OCI-LY7 (cell line): ENCODE data around the gene MEP1A.

Experiments used
- CTCF ChIP-seq: fragments of 200-600 bp; sonication (generic); conservative IDR thresholded peaks from 2 replicates; pipeline ENCODE4 v1.5.1; 2014; ENCODE audit warnings: mild to moderate bottlenecking, antibody characterized with exemption, low read length, moderate library complexity, mixed read lengths
- EZH2phosphoT487 ChIP-seq: fragments of 200-600 bp; sonication (generic); IDR thresholded peaks from 2 replicates; pipeline ENCODE4 v1.6.1; 2018; ENCODE audit warnings: low read depth, borderline replicate concordance, mild to moderate bottlenecking, mixed run types, antibody characterized with exemption, low read length, moderate library complexity, mixed read lengths

GRCh38 chr6:46865221-46865620, 72.0 kb downstream of the MEP1A start:
- TF ChIP-seq CTCF (no peak), EZH2phosphoT487 (no peak)
